Left renal cortex interstitium (tissue), 4 donors: ENCODE results near the gene KIAA0753. TPM values are rescaled to one million over a fixed set of nuclear protein-coding genes. Genes with fewer than 3 reads are reported as not detected.

ENCODE experiments used
- DNase-seq, 4 donors: peaks; one replicate each; pipeline ENCODE4 v3.0.0-alpha.2; 2013; ENCODE audit warnings: low read depth in 4 of 4, low spot score in 2 of 4, missing footprints in 1 of 4
- polyA plus RNA-seq, 4 donors: library from polyadenylated mRNA; unstranded; fragments of 120-200 nt; gene quantifications; one replicate each; pipeline ENCODE4 v1.2.1, GENCODE V29; 2013; ENCODE audit not compliant: insufficient read length in 4 of 4

KIAA0753 gene
- 10 to 100 TPM; 25.3 to 42.2 (median 37.9) TPM for polyA plus RNA-seq

DNA sequence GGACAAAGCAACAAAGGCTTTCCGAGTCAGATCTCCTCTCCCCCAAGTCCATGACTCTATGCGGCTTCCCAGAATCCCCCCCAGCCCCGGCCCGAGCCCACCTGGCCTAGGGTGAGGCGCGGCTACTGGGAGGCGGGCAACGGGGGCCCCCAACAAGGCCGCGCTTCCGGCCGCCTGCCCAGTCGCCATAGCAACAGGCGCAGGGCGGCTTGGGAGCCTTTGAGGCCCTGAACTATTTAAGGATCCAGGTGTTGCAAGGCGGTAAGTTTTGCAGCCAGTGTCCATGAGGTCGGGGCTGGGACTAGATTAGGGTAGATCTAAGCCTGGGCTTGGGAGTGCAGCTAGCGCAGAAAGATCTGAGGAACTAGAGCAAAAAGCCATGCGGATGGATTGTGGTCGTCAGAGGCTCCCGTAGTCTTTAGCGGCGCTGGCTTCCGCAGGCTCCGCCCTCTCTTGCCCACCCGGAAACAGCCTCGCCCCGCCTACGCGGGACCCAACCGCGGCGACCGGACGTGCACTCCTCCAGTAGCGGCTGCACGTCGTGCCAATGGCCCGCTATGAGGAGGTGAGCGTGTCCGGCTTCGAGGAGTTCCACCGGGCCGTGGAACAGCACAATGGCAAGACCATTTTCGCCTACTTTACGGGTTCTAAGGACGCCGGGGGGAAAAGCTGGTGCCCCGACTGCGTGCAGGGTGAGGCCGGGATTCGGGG lies at the start of gene KIAA0753, which contains the start of gene TXNDC17:
KIAA0753 (minus strand) TSS at position 176 of the 711 bp plus-strand sequence. CDS start 5,608 bp downstream, outside the sequence.
TXNDC17 (plus strand) TSS at position 525 of the 711 bp plus-strand sequence; CDS start at position 548, 23 bp downstream.
- DNase-seq, result peak; percentile 89 to 98 (median 90)

- DNase-seq, result no peak
Measured at GRCh38 chr17:6688944-6689343, 48.4 kb upstream of the KIAA0753 start.

DNA sequence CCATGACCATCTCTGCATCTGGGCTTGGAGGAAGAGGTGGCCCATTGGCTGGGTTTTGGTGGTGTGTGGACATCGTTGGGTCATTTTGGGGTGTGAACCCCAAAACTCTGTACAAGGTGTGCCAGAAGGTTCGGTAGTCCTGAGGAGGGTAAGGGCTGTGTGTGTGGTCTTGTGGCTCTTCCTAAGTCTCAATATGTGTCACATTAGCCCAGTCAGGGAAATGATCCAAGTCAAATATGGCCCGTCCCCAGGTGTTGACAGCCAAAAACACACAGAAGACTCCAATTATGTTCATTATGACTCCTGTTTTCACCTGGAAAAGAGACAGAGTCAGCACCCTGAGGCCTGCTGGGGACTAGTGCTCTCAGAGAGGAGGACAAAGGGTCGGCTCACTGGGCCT lies 45.5 kb upstream of the KIAA0753 start:
- no peak for DNase-seq

GRCh38 chr17:6684881-6685767 lies 44.6 kb upstream of the KIAA0753 start:
- DNase-seq, result no peak

DNA sequence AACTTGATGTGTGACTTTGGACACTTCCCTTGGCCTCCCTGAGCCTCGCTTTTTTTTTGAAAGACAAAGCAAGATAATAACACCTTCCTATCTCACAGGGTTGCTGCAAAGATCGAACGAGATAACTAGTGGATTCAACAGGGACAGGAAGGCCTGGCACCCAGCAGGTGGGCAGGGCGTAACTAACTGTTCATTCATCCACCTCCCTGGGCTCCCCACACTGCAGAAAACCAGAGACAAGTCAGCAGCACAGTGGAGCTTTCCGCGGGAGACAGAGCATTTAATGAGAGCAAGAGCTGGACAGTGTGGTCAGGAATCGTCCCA lies 43.9 kb upstream of the KIAA0753 start:
- DNase-seq, result no peak

- DNase-seq, result no peak
Measured at GRCh38 chr17:6683730-6684459, 43.4 kb upstream of the KIAA0753 start.

GRCh38 chr17:6683081-6683684 lies 42.7 kb upstream of the KIAA0753 start:
- no peak for DNase-seq

DNA sequence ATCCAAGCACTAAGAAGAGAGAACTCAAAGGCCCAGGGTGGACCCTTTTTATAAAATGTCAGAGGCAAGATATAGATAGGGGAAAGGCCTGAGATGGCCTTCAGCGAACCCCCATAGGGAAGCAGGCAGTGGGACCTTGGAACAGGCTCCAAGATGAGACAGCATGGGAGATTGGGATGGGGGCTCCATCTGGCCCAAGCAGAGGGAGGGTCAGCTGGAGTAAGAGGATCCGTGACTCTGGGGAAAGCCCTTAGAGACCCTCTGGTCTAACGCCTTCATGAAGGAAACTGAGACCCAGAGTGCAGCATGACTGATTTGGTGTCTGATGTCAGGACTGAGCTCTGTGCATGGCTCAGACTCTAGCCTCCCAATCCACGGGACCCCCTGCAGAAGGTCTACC lies 41.8 kb upstream of the KIAA0753 start:
- no peak for DNase-seq

DNA sequence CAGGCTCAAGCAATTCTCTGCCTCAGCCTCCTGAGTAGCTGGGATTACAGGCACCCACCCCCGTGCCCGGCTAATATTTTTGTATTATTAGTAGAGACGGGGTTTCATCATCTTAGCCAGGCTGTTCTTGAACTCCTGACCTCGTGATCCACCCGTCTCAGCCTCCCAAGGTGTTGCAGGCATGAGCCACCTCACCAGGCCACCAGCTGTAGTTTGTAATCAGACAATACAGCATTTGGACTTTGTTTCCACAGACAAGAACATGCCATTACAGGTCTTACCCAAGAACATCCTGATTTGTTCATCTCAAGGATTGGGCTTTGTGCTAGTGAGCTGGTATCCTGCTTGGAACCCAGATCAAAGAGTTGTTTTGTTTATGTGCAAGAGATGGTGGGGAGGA lies 41.2 kb upstream of the KIAA0753 start:
- DNase-seq, result no peak

DNA sequence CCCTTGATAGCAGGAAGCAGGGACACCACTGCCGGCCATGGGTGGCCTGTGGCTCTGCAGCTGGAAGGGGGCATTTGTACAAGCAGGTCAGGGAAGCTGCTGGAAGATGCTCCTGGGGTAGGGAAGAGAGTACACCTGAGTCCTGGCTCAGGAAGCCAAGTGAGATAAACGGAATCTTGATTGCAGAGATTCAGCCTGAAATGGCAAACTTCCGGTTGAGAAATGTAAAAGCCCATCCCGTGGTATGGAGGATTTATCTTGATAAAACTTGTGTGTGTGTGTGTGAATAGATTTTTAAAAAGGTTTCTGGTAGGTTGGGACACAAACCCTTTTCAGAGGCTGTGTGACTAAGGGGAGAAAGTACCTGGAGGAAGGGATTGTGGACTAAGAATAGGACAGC lies 40.7 kb upstream of the KIAA0753 start:
- DNase-seq, result no peak

DNA sequence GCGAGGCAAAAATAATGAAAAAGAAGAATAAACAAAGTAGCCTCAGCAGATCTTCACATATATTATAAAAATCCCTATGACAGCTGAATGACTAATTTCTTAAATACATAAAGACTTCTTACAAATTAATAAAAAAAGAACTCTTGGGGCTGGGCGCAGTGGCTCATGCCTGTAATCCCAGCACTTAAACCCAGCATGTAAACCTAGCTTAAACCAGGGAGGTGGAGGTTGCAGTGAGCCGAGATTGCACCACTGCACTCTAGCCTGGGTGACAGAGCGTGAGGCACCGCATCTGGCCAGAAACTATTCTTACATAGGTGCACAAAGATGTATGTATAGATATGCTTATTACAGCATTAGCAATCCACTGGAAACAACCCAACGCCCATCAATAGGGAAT lies 38.7 kb upstream of the KIAA0753 start:
- DNase-seq, result no peak

DNA sequence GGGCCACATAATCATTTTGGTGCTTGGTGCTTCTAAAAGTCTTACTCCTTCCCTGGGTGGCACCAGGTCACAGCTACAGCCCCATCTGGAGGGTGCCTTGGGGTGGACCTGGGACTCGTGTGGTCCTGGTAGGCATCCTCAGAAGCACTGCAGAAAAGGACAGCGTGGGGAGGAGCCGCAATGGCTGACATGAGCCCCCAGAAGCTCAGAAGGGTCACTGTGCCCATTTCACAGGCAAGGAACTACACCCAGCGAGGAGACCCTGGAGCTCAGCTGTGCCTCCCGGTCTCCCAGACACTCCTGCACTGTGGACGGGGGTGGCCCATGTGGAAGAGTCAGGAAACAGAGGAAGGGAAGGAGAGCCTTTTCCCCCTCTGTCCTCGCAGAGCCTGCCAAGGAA lies 37.4 kb upstream of the KIAA0753 start:
- DNase-seq, result no peak

DNA sequence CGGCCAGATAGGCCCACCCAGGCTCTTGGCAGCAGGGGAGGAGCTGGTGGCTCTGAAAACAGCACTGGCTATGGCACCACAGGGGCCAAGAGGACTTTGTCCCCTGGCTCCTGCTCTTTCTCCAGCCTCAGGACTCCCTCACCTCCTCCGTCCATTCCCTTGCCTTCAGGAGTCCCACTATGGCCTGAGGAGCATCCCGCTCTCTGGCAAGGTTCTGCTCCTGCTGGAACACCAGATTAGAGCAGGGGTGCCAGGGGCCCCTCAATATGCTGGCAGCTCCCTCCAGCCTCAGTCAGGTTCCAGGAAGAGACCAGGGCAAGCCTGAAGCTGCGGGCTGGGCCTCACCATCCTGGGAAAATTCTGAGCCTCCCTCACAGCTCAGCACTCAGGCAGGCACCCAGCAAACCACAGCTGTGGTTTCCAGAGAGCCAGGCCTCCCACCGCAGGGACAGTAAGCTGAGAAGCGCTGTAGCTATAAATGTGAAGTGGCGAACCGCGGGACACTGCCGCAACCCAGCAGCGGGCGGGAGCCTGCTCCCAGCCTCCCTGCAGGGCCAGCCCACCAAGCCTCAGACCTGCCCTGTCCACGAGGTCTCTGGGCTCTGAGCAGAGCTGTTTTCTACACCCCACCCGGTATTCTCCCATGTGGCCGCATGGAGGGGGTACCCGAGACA lies 36.8 kb upstream of the KIAA0753 start:
- DNase-seq, result no peak

DNA sequence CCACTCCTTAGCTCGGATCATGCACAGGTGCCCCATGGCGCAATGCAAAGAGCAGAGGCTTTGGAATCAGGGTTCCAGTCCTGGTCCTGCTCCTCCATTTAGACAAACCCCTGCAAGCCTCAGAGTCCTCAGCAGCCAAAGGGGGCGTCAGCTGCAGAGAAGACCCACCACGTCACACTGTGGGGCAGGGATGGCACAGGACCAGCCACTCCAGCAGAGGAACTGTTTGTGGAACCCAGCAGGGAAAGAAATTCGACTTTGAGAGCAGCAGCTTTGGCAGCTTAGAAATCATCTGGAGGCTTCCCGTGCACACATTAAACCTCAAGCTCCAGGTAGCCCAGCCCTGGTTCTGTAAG lies 36.3 kb upstream of the KIAA0753 start:
- no peak for DNase-seq

DNA sequence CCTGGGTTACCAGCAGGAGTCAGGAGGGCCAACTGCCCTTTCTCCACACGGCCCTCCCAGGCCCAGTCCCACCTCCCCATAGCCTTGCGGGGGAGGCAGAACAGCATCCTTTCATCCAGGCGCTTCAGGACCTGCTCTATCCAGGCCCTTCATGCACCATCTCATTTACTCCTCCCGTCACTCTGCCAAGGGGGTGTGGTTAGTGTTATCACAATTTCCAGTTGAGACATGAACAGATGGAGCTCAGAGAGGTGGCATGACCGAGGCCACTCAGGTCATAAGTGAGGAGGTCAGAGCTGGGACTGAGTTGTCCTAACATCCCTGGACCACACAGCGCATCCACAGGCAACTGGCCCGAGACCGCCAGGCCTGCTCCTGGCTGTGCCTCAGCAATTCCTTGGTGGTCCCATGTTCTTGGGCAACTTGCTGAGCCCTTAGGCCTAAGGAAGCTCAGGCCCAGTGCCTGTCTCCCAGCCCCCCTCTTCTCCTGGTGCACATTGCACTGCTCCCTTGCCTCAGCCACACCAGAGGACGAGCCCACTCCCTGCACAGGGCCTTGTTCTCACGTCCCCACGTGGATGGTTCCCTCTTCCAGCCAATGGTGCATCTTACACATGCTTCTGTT lies 34.8 kb upstream of the KIAA0753 start:
- no peak for DNase-seq

GRCh38 chr17:6674586-6674985 lies 34.1 kb upstream of the KIAA0753 start:
- DNase-seq, result no peak

DNA sequence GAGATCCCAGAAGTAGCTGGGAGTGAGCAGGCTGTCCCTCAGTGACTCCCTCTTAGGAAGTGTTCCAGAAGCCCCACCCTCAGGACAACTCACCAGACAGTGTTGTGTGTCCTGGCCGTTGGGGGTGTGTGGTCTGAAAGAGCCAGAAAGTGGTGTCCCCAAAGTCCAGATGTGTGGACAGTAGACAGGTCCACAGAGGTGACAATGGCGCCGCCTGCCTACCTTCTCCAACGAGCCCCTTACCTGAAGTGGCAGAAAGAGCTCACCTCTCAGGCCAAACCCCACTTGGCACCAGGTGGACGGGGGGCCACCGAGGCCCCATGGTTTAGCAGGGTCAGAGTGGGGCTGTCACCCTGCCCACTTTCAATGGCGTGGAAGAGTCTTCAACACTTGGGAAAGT lies 30.9 kb upstream of the KIAA0753 start:
- no peak for DNase-seq

DNA sequence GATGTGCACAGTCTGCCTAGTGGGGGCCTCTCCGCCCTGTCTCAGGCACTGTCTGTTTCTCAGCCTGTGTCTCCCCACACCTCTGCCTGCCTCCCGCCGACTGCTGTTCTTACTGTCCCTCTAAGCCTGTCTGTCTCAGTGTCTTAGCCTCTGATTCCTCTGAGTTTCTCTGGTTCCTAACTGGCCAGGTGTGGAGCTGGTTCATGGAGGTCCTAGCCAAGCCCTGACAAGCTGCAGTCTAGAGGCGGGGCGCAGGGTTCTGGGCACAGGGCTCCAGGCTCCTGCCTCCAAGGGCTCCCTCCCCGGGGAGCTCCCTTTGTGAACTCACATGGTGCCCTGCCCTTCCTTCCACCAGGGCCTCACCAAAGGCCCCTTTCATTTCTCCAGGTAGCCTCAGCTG lies 30.5 kb upstream of the KIAA0753 start:
- no peak for DNase-seq

DNA sequence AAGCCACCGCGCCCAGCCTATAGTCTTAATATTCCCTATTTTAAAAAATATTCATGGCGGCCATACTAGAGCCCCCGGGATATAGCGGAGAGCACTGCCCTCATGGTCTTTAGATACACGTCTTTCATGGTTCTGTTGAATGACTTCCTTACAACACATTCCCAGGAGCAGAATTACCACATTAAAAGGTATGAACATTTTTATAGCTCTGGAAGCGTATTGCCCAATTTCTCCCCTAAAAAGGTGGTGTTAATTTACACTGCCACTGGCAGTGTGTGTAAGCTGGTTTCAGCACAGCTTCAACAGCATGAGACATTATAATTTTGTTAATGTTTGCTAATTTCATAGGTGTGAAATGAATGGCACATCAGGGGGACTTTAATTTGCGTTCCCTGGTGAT lies 30.1 kb upstream of the KIAA0753 start:
- DNase-seq, result no peak
